Astrocyte of the cerebellum (primary cell): ENCODE results near the gene LSP1.

Source experiments
- DNase-seq: peaks from one replicate; pipeline ENCODE4 v3.0.0-alpha.2; 2011; ENCODE audit warnings: low read depth
- H3K4me3 ChIP-seq: 2 replicates; pipeline ENCODE4 v1.5.1; 2011; ENCODE audit warnings: mild to moderate bottlenecking, low read depth, low read length, moderate library complexity
- in situ Hi-C: cut with HindIII; loops from 2 replicates; pipeline ENCODE4 v1.10.0; 2017; ENCODE audit warnings: low sequenced_read_pairs
- TF ChIP-seq, protein P1 (sequence below): IDR thresholded peaks from 2 replicates; pipeline ENCODE4 v1.5.1; 2012; ENCODE audit warnings: low read length, low read depth, moderate library complexity, mild to moderate bottlenecking; ENCODE audit errors: missing control alignments

Gene LSP1

DNA sequence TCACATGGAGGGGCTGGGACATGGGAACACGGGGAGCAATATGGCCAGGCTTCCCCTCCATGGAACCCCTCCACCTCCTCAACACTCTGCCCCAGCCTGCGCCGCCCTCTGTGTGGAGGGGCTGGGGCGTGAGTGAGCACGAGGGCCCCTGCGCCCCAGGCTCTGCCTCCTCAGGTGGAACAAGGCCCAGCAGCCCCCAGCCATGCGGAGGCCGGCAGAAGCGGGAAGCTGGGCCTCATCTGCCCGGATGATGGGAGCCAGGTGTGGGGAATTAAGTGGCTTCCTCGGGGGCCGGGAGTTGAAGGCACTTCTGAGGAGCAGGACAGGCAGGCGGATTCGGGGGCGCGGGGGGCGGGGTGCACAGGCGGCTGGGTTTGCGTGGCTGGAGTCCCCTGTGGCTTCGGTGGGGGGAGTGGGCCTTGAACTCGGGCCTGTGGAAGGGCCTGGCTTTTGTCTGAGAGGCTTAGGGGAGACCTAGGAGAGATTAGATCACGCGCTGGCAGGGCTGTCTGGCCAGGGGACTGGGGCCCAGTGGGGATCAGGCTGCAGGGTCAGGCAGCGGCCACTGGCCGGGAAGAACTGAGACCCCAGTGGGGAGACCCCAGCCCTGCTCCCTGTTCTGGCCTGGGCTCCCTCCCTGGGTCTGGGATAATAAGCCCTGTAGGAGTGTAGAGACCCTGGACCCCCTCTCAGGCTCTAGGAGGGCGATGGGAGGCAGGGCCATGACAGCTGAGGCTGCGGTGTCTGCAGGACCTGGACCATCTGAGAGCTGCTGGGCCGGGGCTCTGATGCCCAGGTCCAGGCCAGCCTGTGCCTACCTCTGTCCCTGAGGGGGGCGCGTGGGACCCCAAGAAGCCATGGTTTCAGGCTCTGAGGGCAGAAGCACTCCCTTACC is 25.5 kb downstream of the LSP1 start:
- in situ Hi-C loops, result no loop called here
- no peak overlapping the region for H3K4me3 ChIP-seq
- TF ChIP-seq, protein P1, sequence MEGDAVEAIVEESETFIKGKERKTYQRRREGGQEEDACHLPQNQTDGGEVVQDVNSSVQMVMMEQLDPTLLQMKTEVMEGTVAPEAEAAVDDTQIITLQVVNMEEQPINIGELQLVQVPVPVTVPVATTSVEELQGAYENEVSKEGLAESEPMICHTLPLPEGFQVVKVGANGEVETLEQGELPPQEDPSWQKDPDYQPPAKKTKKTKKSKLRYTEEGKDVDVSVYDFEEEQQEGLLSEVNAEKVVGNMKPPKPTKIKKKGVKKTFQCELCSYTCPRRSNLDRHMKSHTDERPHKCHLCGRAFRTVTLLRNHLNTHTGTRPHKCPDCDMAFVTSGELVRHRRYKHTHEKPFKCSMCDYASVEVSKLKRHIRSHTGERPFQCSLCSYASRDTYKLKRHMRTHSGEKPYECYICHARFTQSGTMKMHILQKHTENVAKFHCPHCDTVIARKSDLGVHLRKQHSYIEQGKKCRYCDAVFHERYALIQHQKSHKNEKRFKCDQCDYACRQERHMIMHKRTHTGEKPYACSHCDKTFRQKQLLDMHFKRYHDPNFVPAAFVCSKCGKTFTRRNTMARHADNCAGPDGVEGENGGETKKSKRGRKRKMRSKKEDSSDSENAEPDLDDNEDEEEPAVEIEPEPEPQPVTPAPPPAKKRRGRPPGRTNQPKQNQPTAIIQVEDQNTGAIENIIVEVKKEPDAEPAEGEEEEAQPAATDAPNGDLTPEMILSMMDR, result no peak
- no peak for DNase-seq

DNA sequence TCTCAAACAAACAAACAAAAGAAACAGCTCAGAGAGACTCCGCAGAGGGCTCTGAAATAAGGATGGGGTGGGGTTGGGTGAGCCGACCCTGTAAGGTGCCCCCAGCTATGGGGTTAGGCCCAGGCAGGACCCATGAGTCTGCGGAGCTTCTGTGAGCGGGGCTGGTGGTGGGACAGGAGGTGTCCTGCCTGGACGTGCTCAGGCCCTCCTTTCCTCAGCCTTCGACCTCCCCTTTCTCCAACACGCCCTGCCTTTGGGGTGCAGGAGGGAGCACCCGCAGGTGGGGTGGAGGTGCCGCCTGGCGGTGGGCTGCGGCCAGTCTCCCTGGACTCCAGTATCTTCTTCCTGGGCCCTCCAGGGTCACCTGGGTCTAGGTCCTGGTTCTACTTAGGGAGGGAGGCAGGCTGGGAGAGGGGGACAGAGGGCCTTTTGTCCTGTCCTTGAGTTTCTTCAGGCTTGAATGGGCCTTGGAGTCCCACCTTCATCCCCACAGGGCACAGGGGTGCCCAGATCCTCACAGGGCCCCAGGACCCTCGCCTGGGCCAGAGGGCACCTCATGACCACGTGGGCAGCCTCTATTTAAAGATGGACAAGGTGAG is 26.6 kb downstream of the LSP1 start:
- TF ChIP-seq, protein P1, result no peak
- in situ Hi-C loops, result no loop called here
- DNase-seq, result no peak
- H3K4me3 ChIP-seq, result no peak overlapping the region

DNA sequence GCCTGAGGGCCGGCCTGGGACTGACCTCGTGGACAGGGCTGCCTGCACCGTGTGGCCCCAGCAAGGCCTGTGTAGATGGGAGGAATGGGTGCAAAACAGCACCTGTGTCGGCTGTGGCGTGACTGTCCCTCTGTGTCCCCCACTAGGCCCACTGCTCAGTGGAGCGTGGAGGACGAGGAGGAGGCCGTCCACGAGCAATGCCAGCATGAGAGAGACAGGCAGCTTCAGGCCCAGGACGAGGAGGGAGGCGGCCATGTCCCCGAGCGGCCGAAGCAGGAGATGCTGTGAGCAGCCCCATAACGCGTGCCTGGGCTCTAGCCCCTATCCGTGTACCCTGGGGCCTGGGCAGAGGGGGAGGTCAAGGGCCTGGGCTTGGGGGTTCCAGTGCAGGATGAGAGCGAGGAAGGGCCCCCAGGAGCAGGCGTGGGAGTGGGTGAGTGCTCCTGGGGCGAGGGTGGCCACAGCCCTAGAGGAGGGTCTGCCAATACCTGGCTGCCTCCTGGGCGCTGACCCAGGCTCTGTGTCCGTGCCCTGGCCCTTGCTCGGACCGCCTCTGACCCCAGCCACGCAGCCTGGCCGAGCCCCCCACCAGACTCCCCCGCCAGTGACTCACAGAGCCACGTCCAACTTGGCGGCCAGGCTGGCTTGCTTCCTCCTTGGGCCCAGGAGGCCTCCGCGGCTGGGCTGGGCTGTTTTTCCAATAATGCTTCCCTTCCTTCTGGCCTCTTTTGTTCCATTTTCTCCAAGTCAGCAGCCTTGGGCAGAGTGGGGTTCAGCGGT is 27.2 kb downstream of the LSP1 start:
- no peak for DNase-seq
- TF ChIP-seq, protein P1, result no peak
- in situ Hi-C loops, result no loop called here
- H3K4me3 ChIP-seq, result no peak overlapping the region

DNA sequence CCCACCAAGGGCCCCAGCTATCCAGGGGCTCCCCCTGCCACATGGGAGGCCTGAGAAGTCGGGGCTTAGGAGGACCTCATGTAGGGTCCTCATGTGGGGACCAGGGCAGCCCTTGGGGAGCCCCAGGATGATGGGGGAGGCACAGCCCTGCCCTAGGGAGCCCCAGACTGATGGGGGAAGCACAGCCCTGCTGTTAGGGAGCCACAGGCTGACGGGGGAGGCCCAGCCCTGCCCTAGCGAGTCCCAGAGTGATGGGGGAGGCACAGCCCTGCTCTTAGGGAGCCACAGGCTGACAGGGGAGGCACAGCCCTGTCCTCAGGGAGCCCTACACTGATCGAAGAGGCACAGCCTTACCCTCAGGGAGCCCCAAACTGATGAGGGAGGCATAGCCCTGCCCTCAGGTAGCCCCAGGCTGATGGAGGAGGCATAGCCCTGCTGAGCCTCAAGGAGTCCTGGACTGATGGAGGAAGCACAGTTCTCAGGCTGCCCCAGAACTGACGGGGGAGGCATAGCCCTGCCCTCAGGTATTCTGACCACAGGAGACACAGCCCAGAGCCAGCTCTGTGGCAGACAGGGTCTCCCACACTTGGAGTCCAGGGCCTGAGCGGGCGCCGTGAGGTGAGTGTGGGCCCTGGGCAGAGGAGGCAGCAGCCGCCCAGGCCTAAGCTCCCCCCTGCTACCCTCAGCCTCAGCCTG is 28.0 kb downstream of the LSP1 start:
- in situ Hi-C loops, result no loop called here
- H3K4me3 ChIP-seq, result no peak overlapping the region
- DNase-seq, result no peak
- TF ChIP-seq, protein P1, result no peak

DNA sequence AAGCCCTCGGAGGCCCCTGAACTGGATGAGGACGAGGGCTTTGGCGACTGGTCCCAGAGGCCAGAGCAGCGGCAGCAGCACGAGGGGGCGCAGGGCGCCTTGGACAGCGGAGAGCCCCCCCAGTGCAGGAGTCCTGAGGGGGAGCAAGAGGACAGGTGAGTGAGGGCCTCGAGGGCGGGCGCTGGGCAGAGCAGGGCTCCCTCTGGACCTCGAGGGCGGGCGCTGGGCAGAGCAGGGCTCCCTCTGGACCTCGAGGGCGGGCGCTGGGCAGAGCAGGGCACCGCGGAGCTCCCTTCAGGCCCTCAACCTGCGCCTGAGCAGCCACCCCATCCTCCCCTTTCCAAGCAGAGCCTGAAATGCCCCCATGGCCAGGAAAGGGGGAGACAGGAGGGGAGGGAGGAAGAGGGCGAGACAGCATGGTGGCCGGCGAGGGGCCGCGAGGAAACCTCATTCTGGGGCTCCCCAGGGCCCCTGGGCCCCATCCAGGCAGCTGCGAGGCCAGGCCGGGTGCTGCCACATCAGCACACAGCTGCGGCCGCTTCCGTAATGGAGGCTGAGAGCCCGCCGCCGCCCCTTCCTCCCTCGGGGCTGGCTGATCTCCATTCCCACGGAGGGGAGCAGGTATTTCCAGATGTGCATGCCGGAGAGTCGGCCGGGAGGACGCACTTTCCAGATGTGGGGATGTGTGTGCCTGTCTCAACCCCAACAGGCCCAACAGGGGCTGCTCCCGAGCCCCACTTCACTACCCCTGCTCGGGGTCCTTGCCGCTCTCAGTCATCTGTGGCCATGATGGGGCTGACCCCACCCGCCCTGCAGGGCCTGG is 28.8 kb downstream of the LSP1 start:
- in situ Hi-C loops, result no loop called here
- TF ChIP-seq, protein P1, result no peak
- no peak for DNase-seq
- H3K4me3 ChIP-seq, result no peak overlapping the region
